ENCODE results near the gene AMBP.

DNA sequence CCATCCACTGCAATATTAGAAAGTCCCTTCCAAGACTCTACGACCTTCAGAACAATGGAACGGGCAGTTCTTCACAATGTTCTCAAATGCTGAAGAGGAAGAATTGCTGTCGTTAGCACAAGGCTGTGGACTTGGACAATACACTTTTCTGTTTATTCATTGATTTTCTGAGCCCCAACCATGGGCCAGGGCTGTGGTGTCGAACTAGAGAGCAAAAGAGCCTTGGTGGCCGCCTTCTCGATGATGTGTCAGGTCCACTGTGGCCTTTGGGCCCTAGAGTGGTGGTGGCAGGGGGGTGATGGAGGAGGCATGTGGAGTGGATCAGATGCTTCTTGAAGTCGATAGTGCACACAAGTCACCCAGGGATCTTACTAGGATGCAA lies 39.5 kb upstream of the AMBP start:
- no peak for TF ChIP-seq POLR2A (IDR thresholded peaks at IDR 0.05)
- TF ChIP-seq, protein P1, sequence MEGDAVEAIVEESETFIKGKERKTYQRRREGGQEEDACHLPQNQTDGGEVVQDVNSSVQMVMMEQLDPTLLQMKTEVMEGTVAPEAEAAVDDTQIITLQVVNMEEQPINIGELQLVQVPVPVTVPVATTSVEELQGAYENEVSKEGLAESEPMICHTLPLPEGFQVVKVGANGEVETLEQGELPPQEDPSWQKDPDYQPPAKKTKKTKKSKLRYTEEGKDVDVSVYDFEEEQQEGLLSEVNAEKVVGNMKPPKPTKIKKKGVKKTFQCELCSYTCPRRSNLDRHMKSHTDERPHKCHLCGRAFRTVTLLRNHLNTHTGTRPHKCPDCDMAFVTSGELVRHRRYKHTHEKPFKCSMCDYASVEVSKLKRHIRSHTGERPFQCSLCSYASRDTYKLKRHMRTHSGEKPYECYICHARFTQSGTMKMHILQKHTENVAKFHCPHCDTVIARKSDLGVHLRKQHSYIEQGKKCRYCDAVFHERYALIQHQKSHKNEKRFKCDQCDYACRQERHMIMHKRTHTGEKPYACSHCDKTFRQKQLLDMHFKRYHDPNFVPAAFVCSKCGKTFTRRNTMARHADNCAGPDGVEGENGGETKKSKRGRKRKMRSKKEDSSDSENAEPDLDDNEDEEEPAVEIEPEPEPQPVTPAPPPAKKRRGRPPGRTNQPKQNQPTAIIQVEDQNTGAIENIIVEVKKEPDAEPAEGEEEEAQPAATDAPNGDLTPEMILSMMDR (IDR thresholded peaks at IDR 0.05 in 8 of 11, conservative IDR thresholded peaks at IDR 0.05 in 3 of 11): no peak

All from spleen (tissue), 7 donors.